ENCODE measurements around the gene BAAT.
"Not testable (repeated sequence)": the region's sequence is repeated elsewhere in the genome, so short reads cannot be mapped to it uniquely, and the experiment has no call there.

BAAT gene

DNA sequence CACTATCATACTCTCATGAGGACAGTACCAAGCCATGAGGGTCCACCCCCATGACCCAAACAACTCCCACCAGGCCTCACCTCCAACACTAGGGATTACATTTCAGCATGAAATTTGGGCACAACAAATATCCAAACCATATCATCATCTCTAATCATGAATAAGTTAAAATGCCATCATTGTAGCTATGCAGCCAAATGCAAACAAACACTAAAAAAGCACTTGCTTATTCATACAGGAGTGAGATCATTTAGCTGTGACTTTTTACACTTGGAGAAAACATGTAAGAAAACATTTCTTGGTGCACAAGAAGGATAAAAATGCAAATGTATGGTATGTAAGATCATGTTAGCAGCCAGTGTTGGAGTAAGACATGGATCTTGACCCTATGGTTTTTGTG, 24.2 kb downstream of the BAAT start:
- no peak for DNase-seq (ENCODE audit: low read depth)

DNA sequence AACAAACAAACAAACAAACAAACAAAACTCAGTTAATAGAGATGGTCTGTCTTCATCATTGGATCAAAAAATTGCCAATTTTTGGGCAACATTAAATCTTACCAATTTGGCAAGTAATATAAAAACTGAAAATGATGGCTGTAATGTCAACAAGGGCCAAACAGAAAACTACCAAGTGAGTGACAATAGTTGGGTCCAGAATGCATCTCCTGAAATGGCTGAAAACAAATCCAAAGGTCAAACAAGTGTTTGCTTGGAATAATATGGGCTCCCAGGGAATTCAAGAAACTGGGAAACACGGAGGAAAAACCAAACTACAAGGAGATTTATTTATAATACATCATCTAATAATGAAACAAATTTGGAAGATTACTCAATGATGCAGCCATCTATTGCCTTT, 25.1 kb downstream of the BAAT start:
- DNase-seq (ENCODE audit: low read depth), result no peak

DNA sequence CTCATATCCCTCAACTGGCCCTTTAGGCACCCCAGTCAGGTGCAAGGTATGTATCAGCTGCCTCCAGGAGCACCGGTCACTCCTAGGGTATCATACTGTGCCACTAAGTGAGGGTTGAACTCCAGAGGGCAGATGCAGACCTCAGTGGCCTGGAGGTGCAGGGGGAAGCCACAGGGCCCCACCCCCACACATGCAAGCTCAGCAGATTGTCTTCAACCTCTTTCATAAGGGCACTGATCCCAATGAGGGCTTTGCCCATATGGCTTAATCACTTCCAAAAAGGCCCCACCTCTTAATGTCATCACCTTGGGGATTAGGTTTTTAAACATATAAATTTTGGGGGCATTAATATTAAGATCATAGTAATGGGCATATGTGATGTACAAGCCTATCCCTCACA, 28.2 kb downstream of the BAAT start:
- DNase-seq (ENCODE audit: low read depth), result no peak

DNA sequence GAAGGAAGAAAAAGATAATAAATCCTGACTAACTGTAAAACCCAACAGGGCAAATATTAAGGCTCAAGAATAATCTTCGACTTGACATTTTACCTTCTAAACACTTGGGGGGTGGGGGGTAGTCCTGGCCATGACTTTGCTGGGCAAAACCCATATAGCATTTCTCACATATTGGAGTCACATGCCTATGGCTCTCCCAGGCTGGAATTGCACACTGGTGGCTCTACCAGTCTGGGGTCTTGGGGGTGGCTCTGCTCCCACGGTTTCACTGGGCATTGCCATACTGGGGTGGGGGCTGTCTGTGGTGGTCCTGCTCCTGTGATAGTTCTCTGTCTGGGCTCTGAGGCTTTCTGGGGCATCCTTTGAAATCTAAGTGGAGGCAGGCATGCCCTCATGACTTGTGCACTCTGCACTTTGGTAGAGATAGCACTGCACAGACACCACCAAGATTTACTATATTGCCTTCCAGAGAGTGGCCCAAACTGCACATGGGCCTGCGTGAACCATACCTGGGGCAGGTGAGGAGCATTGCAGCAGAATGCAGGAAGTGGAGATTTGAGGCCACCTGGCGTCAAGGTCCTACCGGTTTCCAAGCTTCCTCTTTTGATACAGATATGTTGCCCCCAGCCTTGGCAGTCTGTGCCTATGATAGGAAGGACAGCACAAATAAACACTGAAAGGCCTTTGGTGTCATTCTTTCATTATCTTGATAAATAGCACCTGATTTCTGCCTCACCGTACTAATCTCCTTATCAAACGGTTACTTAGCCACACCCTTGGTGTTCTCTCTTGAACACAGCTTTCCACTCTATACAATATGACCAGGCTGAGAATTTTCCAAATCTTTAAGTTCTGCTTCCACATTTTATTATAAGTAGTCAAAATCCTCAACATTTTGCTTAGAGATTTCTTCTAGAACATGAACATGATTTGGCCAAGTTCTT, 29.8 kb downstream of the BAAT start:
- DNase-seq (ENCODE audit: low read depth), result no peak

DNA sequence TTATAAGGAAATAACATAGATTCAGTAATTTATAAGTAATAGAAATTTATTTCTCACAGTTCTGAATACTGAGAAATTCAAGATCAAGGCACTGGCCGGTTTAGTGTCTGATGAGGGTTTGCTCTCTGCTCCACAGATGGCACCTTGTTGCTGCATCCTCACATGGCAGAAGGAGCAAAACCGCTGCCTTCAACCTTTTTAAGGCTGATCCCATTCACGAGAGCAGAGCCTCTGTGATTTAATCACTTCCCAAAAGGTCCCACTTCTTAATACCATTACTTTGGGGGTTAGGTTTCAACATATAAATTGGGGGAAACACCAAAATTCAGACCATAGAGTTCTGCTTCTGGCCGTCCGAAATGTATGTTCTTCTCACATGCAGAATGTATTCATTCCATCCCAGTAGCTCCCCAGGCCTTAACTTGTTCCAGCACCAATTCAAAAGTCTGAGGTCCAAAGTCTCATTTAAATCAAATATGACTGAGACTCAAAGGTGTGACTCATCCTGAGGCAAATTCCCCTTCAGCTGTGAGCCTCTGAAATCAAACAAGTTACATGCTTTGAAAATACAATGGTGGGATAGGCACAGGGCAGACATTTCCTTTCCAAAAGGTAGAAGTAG, 30.6 kb downstream of the BAAT start:
- no peak for DNase-seq (ENCODE audit: low read depth)

DNA sequence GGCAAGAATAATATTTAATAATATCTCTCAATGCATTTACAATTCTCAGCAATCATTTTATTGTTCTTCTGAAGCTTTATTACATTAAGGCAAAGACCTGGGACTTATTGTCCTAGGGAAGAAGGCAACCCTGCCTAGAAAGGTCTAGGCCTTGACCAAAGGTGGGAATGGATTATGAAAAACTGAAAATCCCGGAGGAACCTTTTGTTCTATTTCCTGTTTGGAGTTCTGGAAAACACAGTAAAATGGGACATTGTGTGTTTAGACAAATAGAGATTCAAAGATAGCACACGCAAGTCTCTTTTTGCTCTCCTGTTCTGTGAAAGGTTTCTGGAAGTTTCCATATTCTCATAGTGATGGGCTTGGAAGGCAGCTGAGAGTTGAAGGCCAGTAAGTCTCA, 31.1 kb downstream of the BAAT start:
- DNase-seq (ENCODE audit: low read depth), result no peak

DNA sequence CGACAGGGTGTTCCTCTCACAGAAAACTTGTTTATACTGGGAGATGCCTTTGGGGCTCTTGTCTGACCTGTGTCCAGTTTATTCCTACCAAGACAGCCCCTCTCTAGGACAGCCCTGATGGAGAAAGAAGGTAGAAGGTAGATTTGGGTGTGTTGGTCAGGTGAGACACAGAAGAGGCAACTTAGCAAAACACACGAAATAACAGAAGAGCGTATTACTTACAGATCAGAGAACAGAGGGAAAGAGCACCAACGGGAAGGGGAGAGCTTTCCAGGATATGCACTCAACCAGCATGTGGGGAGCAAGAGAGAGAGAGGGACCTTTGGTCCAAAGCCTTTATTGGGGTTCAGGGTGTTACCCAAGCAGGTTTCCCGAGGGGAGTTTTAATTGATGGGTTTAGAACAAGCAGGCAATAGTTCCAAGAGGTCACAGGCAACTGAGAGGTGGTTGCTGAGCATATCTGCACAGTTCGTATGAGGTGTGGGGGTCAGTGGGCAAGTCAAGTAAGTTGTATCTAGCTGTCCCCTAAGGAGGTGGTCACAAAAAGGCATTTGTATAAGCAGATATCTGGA, 31.8 kb downstream of the BAAT start:
- DNase-seq (ENCODE audit: low read depth), result no peak

DNA sequence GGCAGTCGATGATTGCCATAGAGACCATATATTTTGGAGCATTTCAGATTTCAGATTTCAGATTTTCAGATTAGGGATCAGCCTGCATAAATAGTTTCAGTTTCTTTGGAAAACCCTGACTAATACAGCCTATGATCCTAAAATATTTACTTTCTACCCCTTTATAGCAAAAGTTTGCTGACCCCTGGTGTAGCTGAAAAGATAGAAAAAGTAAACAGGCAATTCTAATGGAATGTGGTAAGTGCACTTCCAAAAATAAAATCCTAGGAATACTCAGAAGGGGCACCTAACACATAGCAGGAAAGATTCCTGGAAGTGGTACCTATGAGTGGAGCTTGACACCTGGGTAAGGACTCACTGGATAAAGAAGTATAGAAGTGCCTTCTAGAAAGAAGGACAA, 34.5 kb downstream of the BAAT start:
- no peak for DNase-seq (ENCODE audit: low read depth)

DNA sequence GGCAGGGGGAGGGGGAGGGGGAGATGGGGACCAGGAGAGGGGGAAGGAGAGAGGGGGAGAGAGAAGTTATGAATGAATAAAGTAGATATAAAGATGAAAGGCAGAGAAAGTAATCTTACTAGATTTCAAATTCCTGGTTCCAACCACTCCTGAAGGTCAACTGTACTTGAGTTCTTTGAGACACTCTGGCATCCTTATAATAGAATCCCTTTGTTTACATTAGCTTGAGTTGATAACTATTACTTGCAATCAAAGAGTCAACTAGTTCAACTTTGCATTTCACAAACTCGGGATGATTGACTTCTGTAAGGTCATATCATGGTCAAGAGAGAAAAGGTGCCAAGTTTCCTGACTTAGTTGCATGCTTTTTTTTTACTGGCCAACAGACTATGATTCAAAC, 42.2 kb downstream of the BAAT start:
- no peak for DNase-seq (ENCODE audit: low read depth)

DNA sequence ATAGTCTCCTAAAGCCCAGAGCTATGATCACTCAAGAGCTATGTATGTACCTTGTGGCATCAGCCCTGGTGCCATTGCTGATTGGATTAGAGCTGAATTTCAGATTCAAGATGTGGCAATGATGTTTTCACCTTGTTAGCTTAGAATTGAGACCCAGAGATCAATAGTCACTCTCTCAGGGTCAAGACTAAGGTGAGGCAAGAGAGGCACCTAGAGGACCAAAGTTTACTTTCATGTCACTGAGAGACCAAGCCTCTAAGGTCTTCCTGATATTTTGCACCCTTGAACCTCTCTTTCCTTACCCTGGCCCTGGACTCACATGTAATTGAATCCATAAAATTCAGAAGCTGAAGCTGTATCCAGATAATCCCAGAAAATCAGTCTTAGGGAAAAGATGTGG, 42.8 kb downstream of the BAAT start:
- DNase-seq (ENCODE audit: low read depth), result no peak

DNA sequence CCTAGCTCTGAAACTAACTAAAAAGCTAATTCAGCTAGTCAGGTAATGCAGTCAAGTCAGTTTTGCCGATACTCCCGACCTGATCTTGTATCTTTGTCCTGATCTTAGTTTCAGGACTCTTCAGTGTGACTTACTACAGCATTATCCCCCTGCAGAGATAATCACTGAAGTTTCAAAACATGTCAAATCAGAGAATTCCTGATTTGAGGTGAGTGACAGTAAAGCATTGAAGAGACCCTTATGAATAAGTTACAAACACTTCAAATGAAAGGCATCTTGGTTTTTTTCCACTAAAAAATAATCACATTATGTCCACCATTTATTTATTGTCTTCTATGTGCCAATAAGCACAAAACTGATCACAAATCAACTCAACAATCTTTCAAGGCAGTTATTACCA, 47.6 kb downstream of the BAAT start:
- no peak for DNase-seq (ENCODE audit: low read depth)

DNA sequence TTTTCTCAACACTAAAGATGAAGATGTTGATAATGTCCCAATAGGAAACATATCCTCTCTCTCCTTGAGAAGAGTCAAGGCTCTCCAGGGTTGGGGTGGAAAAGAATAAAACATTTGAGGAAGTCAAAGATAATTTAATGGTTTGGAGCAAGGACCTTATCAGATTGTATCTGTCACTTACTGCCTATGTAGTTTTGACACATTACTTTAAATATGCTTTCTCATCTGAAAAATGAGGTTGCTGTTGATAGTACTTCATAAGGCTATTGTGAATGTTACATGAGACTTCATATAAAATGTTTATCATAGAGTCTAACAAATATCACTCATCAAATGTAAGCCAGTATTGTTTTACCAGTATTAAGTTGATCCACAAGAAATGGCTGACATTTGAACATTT, 48.7 kb downstream of the BAAT start:
- DNase-seq (ENCODE audit: low read depth), result no peak

DNA sequence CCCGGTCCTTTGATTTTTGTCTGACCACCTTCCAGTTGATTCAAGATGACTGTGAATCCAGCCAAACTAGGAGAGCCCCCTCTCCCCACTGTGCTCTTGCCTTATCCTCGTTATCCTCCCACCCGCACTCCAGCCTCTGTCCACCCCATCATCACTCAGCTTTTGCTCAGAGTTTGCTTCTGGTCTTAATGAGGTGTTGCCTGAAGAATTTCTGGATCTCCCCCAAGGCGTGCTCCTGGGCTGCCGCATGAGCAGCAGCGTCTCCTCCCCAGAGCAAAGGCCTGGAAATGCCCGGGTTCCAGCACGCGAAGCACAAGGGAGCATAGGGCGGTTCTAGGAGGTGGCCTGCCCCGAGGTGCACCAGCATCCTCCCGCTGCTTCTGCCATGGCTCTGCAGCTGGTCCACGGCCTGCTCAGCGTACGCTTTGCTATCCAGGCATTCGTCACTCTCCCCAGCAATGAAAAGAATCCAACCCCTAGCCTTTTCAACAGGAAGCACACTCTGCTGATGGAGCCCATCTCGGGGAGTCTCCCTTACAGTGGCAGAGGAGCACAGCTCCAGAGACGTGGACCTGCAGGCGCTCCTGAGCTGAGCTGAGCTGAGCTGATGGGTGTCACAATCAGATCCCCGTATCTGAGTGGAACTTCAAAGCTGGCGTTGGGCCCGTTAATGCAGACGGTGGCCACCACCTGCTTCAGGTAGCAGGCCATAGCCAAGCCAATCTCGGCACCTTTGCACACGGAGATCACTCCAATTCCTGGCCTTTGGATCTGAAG, 50.7 kb downstream of the BAAT start:
- no peak for DNase-seq (ENCODE audit: low read depth)

DNA sequence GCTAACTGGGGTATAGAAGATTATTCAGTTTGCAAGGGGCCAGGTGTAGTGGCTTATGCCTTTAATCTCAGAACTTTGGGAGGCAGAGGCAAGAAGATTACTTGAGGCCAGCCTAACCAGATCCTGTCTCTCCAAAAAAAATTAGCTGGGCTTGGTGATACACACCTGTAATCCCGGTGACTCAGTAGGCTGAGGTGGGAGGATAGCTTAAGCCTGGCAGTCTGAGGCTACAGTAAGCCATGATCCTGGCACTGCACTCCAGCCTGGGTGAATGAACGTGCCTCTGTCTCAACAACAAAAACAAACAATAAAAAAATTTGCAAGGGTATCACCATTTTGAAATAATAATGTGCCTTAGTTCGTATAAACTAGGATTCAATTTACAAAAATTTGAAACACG, 51.3 kb downstream of the BAAT start:
- DNase-seq (ENCODE audit: low read depth), result no peak

DNA sequence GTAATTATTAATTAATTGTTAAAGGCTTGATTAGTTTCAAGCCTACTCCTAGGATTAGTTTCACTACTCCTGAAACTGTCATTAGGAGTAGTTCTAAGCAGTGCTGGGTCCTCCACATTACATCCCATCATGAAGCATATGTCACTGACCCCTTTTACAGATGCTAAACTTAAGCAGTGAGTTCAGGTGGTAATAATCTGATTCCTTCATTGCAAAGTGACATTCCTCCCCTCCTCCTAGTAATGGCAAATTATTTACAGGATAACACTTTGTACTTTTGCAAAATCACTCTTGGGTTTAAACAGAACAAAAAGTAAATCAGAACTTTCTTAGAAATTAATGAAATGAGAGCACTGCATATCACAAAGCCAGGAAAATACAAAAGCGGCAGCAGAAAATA, 52.4 kb downstream of the BAAT start:
- no peak for DNase-seq (ENCODE audit: low read depth)

DNA sequence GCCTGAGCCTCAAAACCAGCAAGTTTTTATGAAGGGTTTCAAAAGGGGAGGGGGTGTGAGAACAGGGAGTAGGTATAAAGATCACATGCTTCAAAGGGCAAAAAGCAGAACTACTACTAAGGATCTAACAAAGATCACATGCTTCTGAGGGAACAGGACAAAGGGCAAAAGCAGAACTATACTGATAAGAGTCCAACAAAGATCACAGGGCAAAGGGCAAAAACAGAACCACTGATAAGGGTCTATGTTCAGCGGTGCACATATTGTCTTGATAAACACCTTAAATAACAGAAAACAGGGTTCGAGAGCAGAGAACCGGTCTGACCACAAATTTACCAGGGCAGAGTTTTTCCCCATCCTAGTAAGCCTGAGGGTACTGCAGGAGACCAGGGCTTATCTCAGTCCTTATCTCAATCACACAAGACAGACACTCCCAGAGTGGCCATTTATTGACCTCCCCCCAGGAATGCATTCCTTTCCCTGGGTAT, 57.3 kb downstream of the BAAT start:
- not testable (repeated sequence) for DNase-seq (ENCODE audit: low read depth)

DNA sequence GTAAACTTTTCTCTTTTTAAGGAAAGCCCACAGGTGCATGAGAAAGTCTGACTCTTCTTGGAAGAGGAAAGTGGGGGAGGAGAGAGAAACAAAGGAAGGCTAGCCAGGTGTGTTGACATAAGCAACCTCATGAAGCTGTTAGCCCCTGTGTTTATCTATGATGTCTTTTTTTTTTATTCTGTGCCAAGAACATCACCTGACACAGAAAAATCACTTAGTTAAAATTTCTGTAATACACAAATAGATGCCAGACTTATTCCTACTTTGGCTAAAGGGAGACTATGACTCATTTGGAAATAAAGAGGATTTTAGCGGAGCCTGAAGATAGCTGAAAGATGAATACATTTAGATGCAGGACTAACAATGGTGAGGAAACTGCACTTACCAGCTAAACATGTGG, 58.3 kb downstream of the BAAT start:
- no peak for DNase-seq (ENCODE audit: low read depth)

DNA sequence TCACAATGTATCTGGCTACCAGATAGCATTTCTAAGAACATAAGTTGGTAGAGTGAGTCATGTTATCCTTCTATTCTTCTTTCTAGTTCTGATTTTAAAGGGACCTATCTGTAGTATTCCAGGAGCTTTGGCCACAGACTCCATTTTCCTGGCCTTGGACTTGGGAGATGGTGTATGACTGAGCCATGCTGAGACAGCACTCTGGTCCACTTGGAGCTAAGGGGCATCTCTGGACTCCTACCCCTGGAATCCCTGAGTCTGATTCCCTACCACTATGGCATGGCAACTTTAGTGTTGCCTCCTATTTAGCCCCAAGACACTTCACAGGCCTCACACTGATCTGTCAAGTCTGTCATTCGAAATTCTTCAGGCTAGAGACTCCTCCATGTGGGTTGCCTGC, 58.8 kb downstream of the BAAT start:
- DNase-seq (ENCODE audit: low read depth), result no peak

DNA sequence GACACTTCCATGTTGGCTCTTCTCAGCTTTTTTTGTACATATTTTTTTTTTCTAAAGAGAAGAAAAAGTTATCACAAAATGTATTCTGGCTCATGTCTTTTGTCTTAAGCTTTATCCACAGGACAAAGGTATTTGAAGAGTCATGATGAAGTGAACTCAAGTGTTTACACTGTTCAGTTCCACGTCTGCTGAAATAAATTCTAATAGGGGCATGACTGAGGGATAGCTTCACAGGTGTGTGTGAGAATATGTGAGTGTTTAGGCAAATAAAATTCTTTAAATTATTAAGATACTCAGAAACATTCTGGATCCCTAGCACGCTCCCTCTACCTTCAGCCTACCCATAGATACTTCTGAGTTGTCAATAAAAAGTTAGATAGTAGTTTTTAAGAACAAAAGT, 59.8 kb downstream of the BAAT start:
- DNase-seq (ENCODE audit: low read depth), result no peak

DNA sequence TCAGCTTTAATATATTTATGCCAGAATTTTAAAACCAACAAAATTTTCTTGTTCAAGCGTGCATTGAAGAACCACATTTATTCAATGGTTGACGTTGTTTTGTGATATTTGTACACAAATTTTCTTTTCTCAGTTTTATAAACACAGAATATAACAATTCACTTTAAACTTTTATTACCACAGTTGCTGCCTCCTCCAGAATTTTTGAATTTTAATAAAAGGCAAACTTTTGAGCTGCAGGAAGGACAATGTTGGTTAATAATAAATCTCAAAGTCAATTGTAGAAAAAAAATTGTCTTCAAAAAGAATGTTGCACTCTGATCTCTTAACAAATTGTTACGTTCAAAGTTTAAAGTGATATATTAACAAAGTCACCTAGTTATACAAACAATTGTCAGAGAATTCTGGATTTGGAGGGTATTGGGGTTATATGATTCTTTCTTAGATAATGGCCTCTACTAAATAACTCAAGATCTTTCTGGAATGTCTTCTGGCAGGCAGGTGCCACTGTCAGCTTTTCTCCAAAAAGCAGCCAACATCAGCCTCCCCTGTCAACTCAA, 60.5 kb downstream of the BAAT start:
- no peak for DNase-seq (ENCODE audit: low read depth)

DNA sequence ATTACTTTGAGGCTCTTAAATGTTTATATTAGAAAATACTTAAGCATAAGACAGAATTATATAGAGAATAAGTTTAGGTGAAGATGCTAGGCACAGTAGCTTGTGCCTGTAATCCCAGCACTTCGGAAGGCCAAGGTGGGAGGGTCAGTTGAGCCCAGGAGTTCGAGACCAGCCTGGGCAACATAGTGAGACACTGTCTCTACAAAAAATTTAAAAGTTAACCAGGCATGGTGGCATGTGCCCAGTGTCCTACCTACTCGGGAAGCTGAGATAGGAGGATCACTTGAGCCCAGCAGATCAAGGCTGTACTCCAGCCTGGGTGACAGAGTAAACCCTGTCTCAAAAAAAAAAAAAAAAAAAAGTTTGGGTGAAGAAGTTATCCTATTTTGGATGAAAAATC, 61.7 kb downstream of the BAAT start:
- no peak for DNase-seq (ENCODE audit: low read depth)

DNA sequence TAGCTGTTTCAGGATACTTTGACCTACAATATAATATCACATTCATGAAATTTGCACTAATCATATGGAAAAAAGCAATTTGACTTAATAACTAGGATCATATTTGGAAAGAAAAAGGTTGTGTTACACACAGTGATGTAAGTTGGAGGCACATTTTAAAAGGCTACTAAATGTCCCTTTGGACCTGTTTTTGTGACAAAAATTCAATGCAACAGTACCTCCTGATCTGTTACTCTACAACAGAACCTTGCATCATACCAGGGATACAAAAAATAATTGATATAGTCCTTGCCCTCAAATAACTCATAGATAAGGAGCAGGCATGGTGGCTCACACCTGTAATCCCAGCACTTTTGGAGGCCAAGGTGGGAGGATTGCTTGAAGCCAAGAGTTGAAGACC, 67.1 kb downstream of the BAAT start:
- no peak for DNase-seq (ENCODE audit: low read depth)

Measured in stimulated activated CD8-positive, alpha-beta memory T cell treated with anti-CD3 and anti-CD28 coated beads, Interleukin-12 subunit alpha, Interleukin-12 subunit beta, amount 100 ng/mL, for 4 hours (primary cell).